Lung (tissue), 12 donors: ENCODE results near the gene MPL. TPM values are rescaled to one million over a fixed set of nuclear protein-coding genes. Genes with fewer than 3 reads are reported as not detected.

ENCODE experiments used
- ATAC-seq: fragments of 200-7000 bp; cut with Tn5 transposase; one replicate; pipeline ENCODE4 v1.9.1; 2020; ENCODE audit warnings: moderate number of reproducible peaks; ENCODE audit not compliant: insufficient read depth, low FRiP score
- DNase-seq, 3 donors: peaks; one replicate each; pipeline ENCODE4 v3.0.0-alpha.2; 2013 to 2017
- H3K27ac ChIP-seq, 2 donors: one replicate each; pipeline ENCODE4 v1.5.1; 2013; ENCODE audit warnings: mild to moderate bottlenecking in 2 of 2, moderate library complexity in 2 of 2, control low read depth in 1 of 2, inconsistent platforms in 1 of 2, low read depth in 1 of 2, low read length in 1 of 2
- H3K27me3 ChIP-seq, 3 donors: one replicate each; pipeline ENCODE4 v1.5.1; 2013; ENCODE audit warnings: low read length in 2 of 3; ENCODE audit not compliant: control insufficient read depth in 3 of 3, insufficient read depth in 3 of 3
- H3K36me3 ChIP-seq, 4 donors: one replicate each; pipeline ENCODE4 v1.5.1; 2013; ENCODE audit warnings: low read length in 4 of 4, mild to moderate bottlenecking in 1 of 4, moderate library complexity in 1 of 4; ENCODE audit not compliant: control insufficient read depth in 4 of 4, insufficient read depth in 4 of 4
- H3K4me1 ChIP-seq, 5 donors: one replicate each; pipeline ENCODE4 v1.5.1; 2013; ENCODE audit warnings: low read length in 5 of 5, mild to moderate bottlenecking in 2 of 5, moderate library complexity in 1 of 5; ENCODE audit not compliant: control insufficient read depth in 5 of 5, insufficient read depth in 5 of 5
- H3K4me3 ChIP-seq: one replicate; pipeline ENCODE4 v1.5.1; 2013; ENCODE audit warnings: mild to moderate bottlenecking, control low read depth, moderate library complexity
- H3K9ac ChIP-seq, 2 donors: one replicate each; pipeline ENCODE4 v1.5.1; 2013; ENCODE audit warnings: low read length in 2 of 2, control low read depth in 1 of 2; ENCODE audit not compliant: insufficient read depth in 1 of 2
- H3K9me3 ChIP-seq, 4 donors: one replicate each; pipeline ENCODE4 v1.5.1; 2013; ENCODE audit warnings: low read length in 3 of 4, mild to moderate bottlenecking in 1 of 4, moderate library complexity in 1 of 4; ENCODE audit not compliant: control insufficient read depth in 4 of 4, insufficient read depth in 3 of 4
- CTCF ChIP-seq: IDR thresholded peaks from 2 replicates; pipeline ENCODE4 v1.5.1; 2012; ENCODE audit warnings: mild to moderate bottlenecking; ENCODE audit errors: control extremely low read depth, extremely low read depth
- WGBS, 2 donors: extraction: QIAGEN DNeasy Blood & Tissue Kit; methylation state at CpG; one replicate each; pipeline ENCODE4 v1.1.7; 2013; 5-methylcytosine and 5-hydroxymethylcytosine counted together
- polyA plus RNA-seq, 2 donors: library from polyadenylated mRNA; stranded (reverse); fragments of 200-250 nt; gene quantifications; one replicate each; pipeline ENCODE4 v1.2.1, GENCODE V29; 2013
- total RNA-seq, 2 donors: library from RNA; depleted of rRNA in 1 of 2; stranded (reverse); fragments of >200 nt in 1 of 2; gene quantifications; one replicate each; pipeline ENCODE4 v1.2.1, GENCODE V29; 2014 to 2021
- donor health status: control.
- donor health status: control.
- donor health status: Bipolar disorder and iron deficiency.
- donor health status: healthy.
- donor health status: DM: yes; HTN: yes; CAD: no.

Gene MPL
- total and polyA plus RNA-seq, 4 donors = 0.12 to 0.67 (median 0.43) TPM

GRCh38 chr1:43338001-43338400 is 383 bp downstream of the MPL start:
- Histone ChIP-seq H3K4me1 (no peaks in the 10 kb centered on the region), H3K9me3 (no peaks in the 10 kb centered on the region), H3K27me3 (no peaks in the 10 kb centered on the region), H3K36me3 (no peaks in the 10 kb centered on the region), H3K9ac (no peak overlapping the region), H3K27ac (no peak overlapping the region), H3K4me3 (no peak overlapping the region)
- WGBS, 2 donors = 48 to 71% methylated on average over 5 of the region's 5 CpGs
- no peak for ATAC-seq
- DNase-seq = no peak
- TF ChIP-seq CTCF = no peak

- Histone ChIP-seq H3K36me3 (no peaks in the 10 kb centered on the region), H3K9me3 (no peaks in the 10 kb centered on the region), H3K4me3 (no peak overlapping the region), H3K4me1 (peaks cover 0 to 3% (median 0%) of the 10 kb centered on the region in 5 donors), H3K9ac (no peak overlapping the region), H3K27ac (no peak overlapping the region), H3K27me3 (no peaks in the 10 kb centered on the region)
- no peak for TF ChIP-seq CTCF
- ATAC-seq (no peak), DNase-seq (no peak)
- 91 to 96% methylated on average over 6 of the region's 6 CpGs for WGBS, 2 donors
Observed at GRCh38 chr1:43339584-43340232, 2.1 kb downstream of the MPL start.

- no peak overlapping the region for H3K4me3 ChIP-seq
- DNase-seq (no peak), ATAC-seq (no peak)
- no peak overlapping the region for H3K9ac ChIP-seq
- H3K27me3 ChIP-seq = no peaks in the 10 kb centered on the region
- no peak for TF ChIP-seq CTCF
- H3K27ac ChIP-seq = no peak overlapping the region
- no peaks in the 10 kb centered on the region for H3K36me3 ChIP-seq
- no peaks in the 10 kb centered on the region for H3K9me3 ChIP-seq
- H3K4me1 ChIP-seq = peaks cover 0 to 3% (median 0%) of the 10 kb centered on the region in 5 donors
- WGBS, 2 donors = 62 to 87% methylated on average over 1 of the region's 1 CpG
Observed at GRCh38 chr1:43340559-43340958, 2.9 kb downstream of the MPL start.
